K562 (cell line): Measurements from ENCODE around the gene FNDC1. TPM values are rescaled to one million over a fixed set of nuclear protein-coding genes. Genes with fewer than 3 reads are reported as not detected.
A peak's percentile ranks its signal among the peaks of the same experiment; 100 is the strongest.

Experiments
- ATAC-seq: fragments of 200-7000 bp; cut with Tn5 transposase; 3 replicates; pipeline ENCODE4 v1.9.1; 2020; ENCODE audit warnings: moderate library complexity
- BruUV-seq: library from RNA; stranded (reverse); fragments of 400-500 nt; replicated peaks from 2 replicates; lab custom pipeline; 2021; lab: Mats Ljungman, UMichigan
- CTCF ChIA-PET: fragments of 300-600 bp; formaldehyde crosslinking; extraction: SDS; loops from one replicate; lab custom pipeline; 2021; ENCODE audit warnings: low intra/inter-chr PET ratio; lab: Yijun Ruan, JAX
- POLR2A ChIA-PET: fragments of 300-600, 350-650 bp; sonication (Branson Sonifier 250); formaldehyde crosslinking; extraction: SDS; loops from one replicate; lab custom pipeline; 2021; ENCODE audit warnings: antibody characterized with exemption, inconsistent platforms; lab: Yijun Ruan, JAX
- DNase-seq, 4 experiments: peaks; one replicate each; pipeline versions ENCODE4 v3.0.0 to v3.0.0-alpha.2; 2011 to 2018; ENCODE audit warnings: low spot score in 3 of 4, mixed read lengths in 3 of 4; ENCODE audit errors: extremely low read depth in 1 of 4
- FAIRE-seq: peaks from 2 replicates; lab custom pipeline; 2011; peaks lifted over from hg19 to GRCh38; lab: Jason Lieb, UNC
- H2AFZ ChIP-seq: 2 replicates; pipeline ENCODE4 v1.6.0; 2011; ENCODE audit warnings: low read depth, low read length, control low read depth, inconsistent platforms
- H3K27ac ChIP-seq: fragments of 200-600 bp; 3 replicates; pipeline ENCODE4 v1.8.0; 2011; ENCODE audit warnings: low read depth, mild to moderate bottlenecking, control low read depth, inconsistent platforms, low read length, moderate library complexity, mixed read lengths; ENCODE audit errors: extremely low read depth
- H3K27me3 ChIP-seq, 2 experiments: fragments of 300-600 bp in 1 of 2; 2 replicates in 1 of 2; 3 replicates in 1 of 2; pipeline versions ENCODE4 v1.6.0 to v1.8.0; 2011; ENCODE audit warnings: inconsistent platforms in 2 of 2, low read length in 2 of 2, mild to moderate bottlenecking in 1 of 2, mixed read lengths in 1 of 2, moderate library complexity in 1 of 2; ENCODE audit not compliant: control insufficient read depth in 2 of 2, insufficient read depth in 2 of 2
- H3K36me3 ChIP-seq: fragments of 300-600 bp; 3 replicates; pipeline ENCODE4 v1.8.0; 2011; ENCODE audit warnings: mild to moderate bottlenecking, low read length, inconsistent platforms; ENCODE audit not compliant: control insufficient read depth, insufficient read depth
- H3K4me1 ChIP-seq, 2 experiments: fragments of 200-600 bp in 1 of 2; replicated peaks in 1 of 2; 2 replicates in 1 of 2; 3 replicates in 1 of 2; pipeline versions ENCODE4 v1.5.1 to v1.8.0; 2011; ENCODE audit warnings: inconsistent platforms in 2 of 2, low read length in 2 of 2, mild to moderate bottlenecking in 1 of 2, mixed read lengths in 1 of 2, moderate library complexity in 1 of 2; ENCODE audit not compliant: control insufficient read depth in 2 of 2, insufficient read depth in 2 of 2
- H3K4me2 ChIP-seq: 2 replicates; pipeline ENCODE4 v1.6.1; 2011; ENCODE audit warnings: low read length, control low read depth, inconsistent platforms, mixed read lengths; ENCODE audit not compliant: insufficient read depth
- H3K4me3 ChIP-seq: fragments of 200-600 bp; sonication (generic), shearing (Covaris generic); 2 replicates; pipeline ENCODE4 v1.5.1; 2016; ENCODE audit warnings: control low read depth, inconsistent platforms
- H3K79me2 ChIP-seq: fragments of 200-600 bp; 3 replicates; pipeline ENCODE4 v1.8.0; 2011; ENCODE audit warnings: low read length, inconsistent platforms; ENCODE audit not compliant: control insufficient read depth, insufficient read depth
- H3K9ac ChIP-seq, 2 experiments: 2 replicates each; pipeline versions ENCODE4 v1.6.0 to v1.6.1; 2011; ENCODE audit warnings: low read depth in 2 of 2, low read length in 2 of 2, control low read depth in 1 of 2, inconsistent platforms in 1 of 2, mild to moderate bottlenecking in 1 of 2, mixed read lengths in 1 of 2; ENCODE audit not compliant: insufficient read depth in 1 of 2
- H3K9me1 ChIP-seq: one replicate; pipeline ENCODE4 v1.6.0; 2011; ENCODE audit warnings: inconsistent platforms, mild to moderate bottlenecking, low read length, moderate library complexity; ENCODE audit not compliant: control insufficient read depth, insufficient read depth
- H3K9me3 ChIP-seq: replicated peaks from 2 replicates; pipeline ENCODE4 v1.5.1; 2011; ENCODE audit warnings: low read depth, low read length, inconsistent platforms; ENCODE audit not compliant: control insufficient read depth, insufficient read depth
- H4K20me1 ChIP-seq: replicated peaks from 2 replicates; pipeline ENCODE4 v1.6.1; 2011; ENCODE audit warnings: low read length, inconsistent platforms, mixed read lengths; ENCODE audit not compliant: control insufficient read depth, insufficient read depth
- DACH1 ChIP-seq: fragments of 450-650 bp; IDR thresholded peaks from 2 replicates; pipeline ENCODE4 v1.6.1; 2018; ENCODE audit not compliant: partially characterized antibody
- NFIC ChIP-seq: fragments of 450-650 bp; IDR thresholded peaks from 2 replicates; pipeline ENCODE4 v1.6.1; 2017; ENCODE audit warnings: mild to moderate bottlenecking, inconsistent platforms
- ZSCAN29 ChIP-seq: fragments of 450-650 bp; IDR thresholded peaks from 2 replicates; pipeline ENCODE4 v1.6.1; 2017
- ZSCAN32 ChIP-seq: fragments of 450-650 bp; formaldehyde crosslinking; IDR thresholded peaks from 2 replicates; pipeline ENCODE4 v1.4.0; 2020; ENCODE audit warnings: mild to moderate bottlenecking, moderate library complexity
- WGBS: fragments of 100-300 bp; shearing (Covaris generic); methylation state at CpG from one replicate; pipeline ENCODE4 v1.1.6; 2016; ENCODE audit warnings: low coverage, mixed read lengths; ENCODE audit not compliant: insufficient coverage; ENCODE audit errors: missing lambda C conversion rate; 5-methylcytosine and 5-hydroxymethylcytosine counted together
- in situ Hi-C: fragments of 300-500 bp; cut with MboI; formaldehyde crosslinking; loops from 4 replicates; pipeline ENCODE4 v1.15.0; 2018; ENCODE audit warnings: inconsistent platforms, mixed read lengths
- intact Hi-C: fragments of 100-400 bp; cut with micrococcal nuclease; formaldehyde crosslinking; loops from 2 replicates; pipeline ENCODE4 v1.14.2; 2022
- polyA plus RNA-seq, 8 experiments: library from polyadenylated mRNA; depleted of rRNA in 4 of 8; stranded (reverse) in 5 of 8; unstranded in 3 of 8; fragments of >200 nt; fragmentation: Nextera tagmentation in 2 of 8; fragmentation: Illumina TruSeq in 1 of 8; extraction: Ambion mirVana in 2 of 8; extraction: Trizol in 1 of 8; gene quantifications; 2 replicates each; pipeline versions ENCODE4 v1.2.1 to v1.2.3, GENCODE V29; 2011 to 2014; ENCODE audit warnings: inconsistent platforms in 1 of 8, missing spikeins in 1 of 8
- total RNA-seq, 7 experiments: library from RNA; depleted of rRNA in 6 of 7; stranded (reverse); fragments of >200 nt in 6 of 7; fragmentation: Illumina TruSeq in 2 of 7; extraction: Trizol in 2 of 7; gene quantifications; 2 replicates each; pipeline versions ENCODE4 v1.2.1 to v1.2.3, GENCODE V29; 2011 to 2021; ENCODE audit warnings: low replicate concordance in 1 of 7
- TF ChIP-seq, protein P1 (sequence below), 2 experiments: IDR thresholded peaks; 2 replicates each; pipeline ENCODE4 v1.6.1; 2011; ENCODE audit warnings: borderline replicate concordance in 1 of 2, control low read depth in 1 of 2, low read depth in 1 of 2, low read length in 1 of 2, mild to moderate bottlenecking in 1 of 2, mixed read lengths in 1 of 2, moderate library complexity in 1 of 2; ENCODE audit not compliant: insufficient read depth in 1 of 2, insufficient read length in 1 of 2, poor library complexity in 1 of 2, severe bottlenecking in 1 of 2; ENCODE audit errors: extremely low read depth in 1 of 2

The FNDC1 gene
- total and polyA plus RNA-seq, 9 of the 15 experiments (the other 6 are each of a cell fraction or from before 2014, with no cell fraction given), result not detected

DNA sequence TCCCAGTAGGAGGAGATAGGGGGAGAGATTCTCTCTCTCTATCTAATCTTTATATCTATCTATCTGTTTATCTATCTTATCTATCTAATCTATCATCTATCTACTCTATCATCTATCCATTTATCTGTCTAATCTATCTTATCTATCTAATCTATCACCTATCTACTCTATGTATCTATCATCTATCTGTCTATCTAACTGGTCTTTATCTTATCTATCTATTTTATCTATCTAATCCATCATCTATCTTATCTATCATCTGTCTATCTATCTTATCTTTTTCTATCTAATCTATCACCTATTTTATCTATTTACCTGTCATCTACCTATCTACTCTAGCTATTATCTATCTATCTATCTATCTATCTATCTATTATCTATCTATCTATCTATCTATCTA is 109.4 kb downstream of the FNDC1 start (continued):
- peak; percentile 91 for TF ChIP-seq DACH1
- TF ChIP-seq ZSCAN29, result no peak
- TF ChIP-seq, protein P1, sequence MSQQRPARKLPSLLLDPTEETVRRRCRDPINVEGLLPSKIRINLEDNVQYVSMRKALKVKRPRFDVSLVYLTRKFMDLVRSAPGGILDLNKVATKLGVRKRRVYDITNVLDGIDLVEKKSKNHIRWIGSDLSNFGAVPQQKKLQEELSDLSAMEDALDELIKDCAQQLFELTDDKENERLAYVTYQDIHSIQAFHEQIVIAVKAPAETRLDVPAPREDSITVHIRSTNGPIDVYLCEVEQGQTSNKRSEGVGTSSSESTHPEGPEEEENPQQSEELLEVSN (IDR thresholded peaks at IDR 0.05; ENCODE audit: borderline replicate concordance in 1 of 2, extremely low read depth in 1 of 2, insufficient read depth in 1 of 2, insufficient read length in 1 of 2, low read depth in 1 of 2, low read length in 1 of 2, poor library complexity in 1 of 2, severe bottlenecking in 1 of 2), result no peak

DNA sequence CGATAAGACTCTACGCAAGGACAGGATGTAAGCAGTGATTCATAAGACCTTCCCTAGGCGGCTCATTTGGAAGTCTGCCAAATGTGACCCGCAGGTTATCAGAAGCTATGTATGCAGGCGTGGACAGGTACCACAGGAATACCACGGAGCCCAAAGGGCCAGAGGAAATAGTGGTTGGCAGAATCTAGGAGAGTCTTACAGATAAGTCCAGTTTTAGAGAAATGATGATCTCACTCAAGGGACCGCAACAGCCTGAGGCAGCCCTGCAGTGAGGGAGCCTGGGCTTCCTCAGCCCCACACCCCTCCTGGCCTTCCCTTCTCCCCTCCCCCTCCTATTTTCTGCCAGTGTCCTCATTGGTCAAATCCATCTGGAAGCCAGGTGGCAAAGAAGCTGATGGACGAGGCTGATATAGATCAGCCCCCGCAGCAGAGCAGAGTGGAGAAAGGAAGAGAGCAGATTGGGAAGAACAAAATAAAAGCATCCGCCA is 110.6 kb downstream of the FNDC1 start:
- ChIA-PET CTCF (no interaction called here), POLR2A (interaction anchor here (0.7 kb wide), 1 partner anchor 25 kb away, joined by 3 read pairs; no protein-coding TSS in a partner anchor)
- Histone ChIP-seq H4K20me1 (no peaks in the 10 kb centered on the region), H3K36me3 (no peaks in the 10 kb centered on the region), H3K4me3 (no peak overlapping the region), H3K4me2 (no peak overlapping the region), H3K9me3 (no peaks in the 10 kb centered on the region), H3K9ac (no peak overlapping the region), H3K79me2 (no peaks in the 10 kb centered on the region), H3K9me1 (no peaks in the 10 kb centered on the region), H2AFZ (no peak overlapping the region), H3K4me1 (no peaks in the 10 kb centered on the region), H3K27ac (no peak overlapping the region), H3K27me3 (peaks cover 0 to 5% of the 10 kb centered on the region in 2 experiments; a peak in 1 of 5 replicates)
- FAIRE-seq (no peak), ATAC-seq (no peak), DNase-seq (peak in 1 of 4 experiments; percentile 23)
- BruUV-seq, result no TSS peak
- in situ Hi-C loops (no loop called here), intact Hi-C loops (no loop called here)
- TF ChIP-seq NFIC (peak; percentile 71), ZSCAN32 (CRISPR knock-in tag) (no peak)
- WGBS, result 0% methylated on average over 10 of the region's 10 CpGs
